Epithelial cell of esophagus (primary cell): ENCODE results near the gene MXRA7.
A peak's percentile ranks its signal among the peaks of the same experiment; 100 is the strongest.

ENCODE experiments used
- DNase-seq: peaks from one replicate; pipeline ENCODE4 v3.0.0; 2010; ENCODE audit warnings: low read depth
- H3K4me3 ChIP-seq: 2 replicates; pipeline ENCODE4 v1.5.1; 2011; ENCODE audit warnings: mild to moderate bottlenecking, low read length, control low read depth
- TF ChIP-seq, protein P1 (sequence below): IDR thresholded peaks from 2 replicates; pipeline ENCODE4 v1.5.1; 2011; ENCODE audit warnings: low read depth, mild to moderate bottlenecking, low read length, control low read depth, inconsistent platforms; ENCODE audit not compliant: insufficient read depth; ENCODE audit errors: missing control alignments

MXRA7 gene

DNA sequence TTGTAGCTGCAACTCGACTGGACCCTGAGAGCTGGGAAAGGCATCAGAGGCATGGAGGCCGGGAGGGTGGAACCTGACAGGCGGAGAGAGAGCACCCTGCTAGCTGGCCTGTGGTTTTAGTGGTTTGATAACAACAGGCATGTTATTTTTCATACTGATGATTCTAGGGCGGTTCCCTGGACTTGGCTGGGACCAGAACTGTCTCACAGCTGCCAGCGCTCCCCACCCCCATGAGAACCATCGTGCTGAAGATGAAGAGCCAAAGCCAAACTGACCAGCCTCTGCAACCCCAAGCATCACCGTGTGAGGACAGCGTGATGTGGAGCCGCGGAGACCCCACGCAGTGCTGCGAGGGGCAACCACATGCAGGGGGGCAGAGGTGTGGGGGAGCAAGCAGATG lies 28.5 kb downstream of the MXRA7 start:
- no peak for DNase-seq
- no peak overlapping the region for H3K4me3 ChIP-seq
- TF ChIP-seq, protein P1, sequence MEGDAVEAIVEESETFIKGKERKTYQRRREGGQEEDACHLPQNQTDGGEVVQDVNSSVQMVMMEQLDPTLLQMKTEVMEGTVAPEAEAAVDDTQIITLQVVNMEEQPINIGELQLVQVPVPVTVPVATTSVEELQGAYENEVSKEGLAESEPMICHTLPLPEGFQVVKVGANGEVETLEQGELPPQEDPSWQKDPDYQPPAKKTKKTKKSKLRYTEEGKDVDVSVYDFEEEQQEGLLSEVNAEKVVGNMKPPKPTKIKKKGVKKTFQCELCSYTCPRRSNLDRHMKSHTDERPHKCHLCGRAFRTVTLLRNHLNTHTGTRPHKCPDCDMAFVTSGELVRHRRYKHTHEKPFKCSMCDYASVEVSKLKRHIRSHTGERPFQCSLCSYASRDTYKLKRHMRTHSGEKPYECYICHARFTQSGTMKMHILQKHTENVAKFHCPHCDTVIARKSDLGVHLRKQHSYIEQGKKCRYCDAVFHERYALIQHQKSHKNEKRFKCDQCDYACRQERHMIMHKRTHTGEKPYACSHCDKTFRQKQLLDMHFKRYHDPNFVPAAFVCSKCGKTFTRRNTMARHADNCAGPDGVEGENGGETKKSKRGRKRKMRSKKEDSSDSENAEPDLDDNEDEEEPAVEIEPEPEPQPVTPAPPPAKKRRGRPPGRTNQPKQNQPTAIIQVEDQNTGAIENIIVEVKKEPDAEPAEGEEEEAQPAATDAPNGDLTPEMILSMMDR: no peak

DNA sequence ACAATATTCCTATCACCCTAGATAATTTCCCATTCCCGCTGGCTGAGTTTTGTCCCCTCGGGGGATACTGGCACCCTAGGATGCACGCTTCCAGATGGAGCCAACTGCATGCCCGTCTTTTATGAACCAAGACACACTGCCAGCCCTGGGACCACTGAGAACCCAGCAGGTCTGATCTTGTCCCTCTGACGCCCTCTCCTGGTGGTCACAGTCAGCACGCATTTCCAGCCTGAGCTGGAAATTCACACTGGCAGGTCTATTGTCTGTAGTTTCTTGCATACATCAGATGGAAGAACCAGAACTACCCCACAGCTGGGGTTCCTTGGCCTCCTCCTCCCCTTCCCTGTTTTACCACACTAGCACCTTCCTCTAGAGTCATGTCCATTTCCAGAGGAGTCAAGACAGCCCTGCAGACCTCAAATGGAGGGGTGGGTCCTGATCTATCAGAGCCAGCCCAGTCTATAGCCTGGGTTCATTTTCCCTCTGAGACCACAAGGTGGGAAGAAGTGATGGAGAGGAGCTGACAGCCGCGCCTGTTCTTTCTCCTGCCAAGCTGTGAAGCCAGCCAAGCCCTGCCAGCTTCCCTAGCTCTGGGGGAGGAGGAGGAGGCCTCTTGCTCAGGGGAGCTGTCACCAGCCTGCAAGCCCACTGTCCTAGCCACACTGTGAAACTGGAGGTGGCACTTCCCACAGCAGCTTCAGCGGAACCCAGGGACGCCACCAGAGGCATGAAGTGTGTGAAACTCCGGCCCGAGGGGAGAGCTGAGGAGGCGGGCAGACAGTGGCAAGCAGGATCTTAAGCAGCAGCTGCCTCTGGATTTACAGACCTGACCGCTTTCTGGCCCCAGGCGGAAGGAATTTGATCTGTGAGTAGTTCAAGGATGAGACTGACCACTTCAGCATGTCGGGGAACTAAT lies 29.3 kb downstream of the MXRA7 start:
- H3K4me3 ChIP-seq: no peak overlapping the region
- DNase-seq: peak; percentile 73
- TF ChIP-seq, protein P1: peak; percentile 85

DNA sequence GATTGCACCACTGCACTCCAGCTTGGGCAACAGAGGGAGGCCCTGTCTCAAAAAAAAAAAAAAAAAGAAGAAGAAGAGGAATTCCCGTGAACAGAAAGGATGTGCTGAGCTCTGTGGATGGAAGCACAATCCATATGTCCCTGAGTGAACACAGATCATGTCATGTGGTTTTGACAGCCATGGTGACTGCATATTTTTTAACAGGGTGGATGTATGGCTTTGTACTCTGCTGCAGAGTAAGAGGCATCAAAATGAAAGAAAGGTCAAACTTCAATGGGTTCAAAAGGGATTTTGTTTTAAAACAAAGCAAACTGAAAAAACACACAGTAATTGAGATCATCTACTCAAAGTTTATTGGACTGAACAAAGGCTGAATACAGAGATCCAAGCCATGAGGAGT lies 31.5 kb downstream of the MXRA7 start:
- DNase-seq: no peak
- H3K4me3 ChIP-seq: no peak overlapping the region
- TF ChIP-seq, protein P1: no peak

DNA sequence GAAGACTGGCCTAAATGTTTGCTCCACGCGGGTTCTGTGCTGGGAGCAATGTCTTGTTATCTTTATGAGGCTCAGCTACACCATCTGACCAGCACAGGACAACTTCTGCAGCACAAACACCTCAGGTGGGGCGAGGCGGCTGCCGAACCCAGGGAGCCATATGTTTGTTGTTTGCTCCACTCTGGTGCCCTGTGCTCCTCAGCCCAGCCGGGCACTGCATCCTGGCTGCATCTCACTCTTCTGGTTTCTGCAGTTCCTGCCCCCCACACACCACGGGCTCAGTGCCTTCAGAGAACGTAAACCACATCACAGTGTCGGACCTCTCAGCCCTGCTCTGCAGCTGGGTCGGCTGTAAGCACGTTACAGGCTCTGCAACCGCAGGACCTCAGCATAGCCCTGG lies 32.4 kb downstream of the MXRA7 start:
- DNase-seq: no peak
- no peak overlapping the region for H3K4me3 ChIP-seq
- TF ChIP-seq, protein P1: no peak

DNA sequence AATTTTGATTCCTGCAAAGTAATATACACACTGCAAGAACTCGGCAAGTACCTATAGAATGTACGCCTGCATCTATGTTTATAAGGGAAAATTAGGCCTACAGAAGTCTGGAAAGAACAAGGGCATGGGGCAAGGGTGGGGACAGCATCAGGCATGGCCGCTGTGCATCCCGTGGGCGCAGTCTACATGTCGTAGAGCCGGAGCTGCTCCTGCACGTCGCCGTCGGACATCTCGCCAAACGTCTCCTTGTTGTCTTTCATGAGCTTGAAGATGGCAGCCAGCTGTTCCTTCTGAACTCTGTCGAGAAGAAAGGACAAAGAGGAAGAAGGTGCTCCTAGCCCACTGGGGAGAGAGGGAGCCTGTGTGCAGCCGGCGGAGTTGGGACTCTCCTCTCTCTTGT lies 33.4 kb downstream of the MXRA7 start:
- DNase-seq: no peak
- no peak overlapping the region for H3K4me3 ChIP-seq
- TF ChIP-seq, protein P1: no peak

DNA sequence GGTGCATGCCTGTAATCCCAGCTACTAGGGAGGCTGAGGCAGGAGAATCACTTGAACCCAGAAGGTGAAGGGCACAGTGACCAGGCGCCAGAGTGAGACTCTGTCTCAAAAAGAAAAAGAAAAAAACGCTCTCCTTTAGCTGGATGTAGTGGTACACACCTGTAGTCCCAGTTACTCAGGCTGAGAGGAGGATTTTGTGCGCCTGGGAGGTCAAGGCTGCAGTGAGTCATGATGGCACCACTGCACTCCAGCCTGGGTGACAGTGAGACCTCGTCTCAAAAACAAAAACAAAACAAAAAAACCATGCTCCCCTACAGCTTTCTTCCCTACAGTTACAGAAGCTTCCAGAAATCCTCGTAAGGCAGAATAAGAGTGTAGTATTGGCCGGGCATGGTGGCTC lies 34.1 kb downstream of the MXRA7 start:
- no peak for DNase-seq
- TF ChIP-seq, protein P1: no peak
- H3K4me3 ChIP-seq: no peak overlapping the region

DNA sequence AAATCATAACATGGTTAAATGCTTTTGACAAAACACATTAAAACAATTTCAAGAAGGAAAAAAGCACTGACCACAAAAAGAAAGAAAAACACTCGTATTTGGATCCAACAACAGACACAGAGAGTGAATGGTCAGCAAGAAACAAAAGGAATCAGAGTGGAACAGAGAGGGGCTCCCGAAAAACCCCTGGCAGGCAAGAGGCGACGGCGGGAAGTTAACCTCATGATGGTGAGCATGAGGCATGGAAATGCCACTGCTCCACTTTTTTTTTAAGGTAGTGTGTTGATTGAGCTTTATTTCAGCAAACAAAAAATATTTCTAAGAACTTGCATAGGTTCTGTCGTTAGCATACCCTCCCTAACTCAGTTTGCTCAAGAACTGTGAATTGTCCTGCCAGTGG lies 35.1 kb downstream of the MXRA7 start:
- DNase-seq: no peak
- TF ChIP-seq, protein P1: no peak
- no peak overlapping the region for H3K4me3 ChIP-seq
